ENCODE measurements around the gene GATA6. TPM values are rescaled to one million over a fixed set of nuclear protein-coding genes. Genes with fewer than 3 reads are reported as not detected.

Gene GATA6
- total and polyA plus RNA-seq, 2 of the 13 experiments (the other 11 are each of a cell fraction or from before 2014, with no cell fraction given), result 0.84 to 3.2 TPM

GRCh38 chr18:22197668-22198067 is 28.3 kb downstream of the GATA6 start:
- no peak for FAIRE-seq
- H4K20me1 ChIP-seq (ENCODE audit: insufficient read depth, low read length), result no peaks in the 10 kb centered on the region

More at GRCh38 chr18:22197668-22198067, 28.3 kb downstream of the GATA6 start:
- no peaks in the 10 kb centered on the region for H3K9me3 ChIP-seq (ENCODE audit: low read length)
- no peaks in the 10 kb centered on the region for H3K36me3 ChIP-seq (replicated peaks in 1 of 2; ENCODE audit: control insufficient read depth in 1 of 2, insufficient read depth in 2 of 2, low read length in 2 of 2)
- WGBS (ENCODE audit: low lambda C conversion rate), result 89% methylated on average over 2 of the region's 2 CpGs
- intact Hi-C loops (cut with micrococcal nuclease; ENCODE audit: unreplicated experiment), result no loop called here
- ATAC-seq (no peak), DNase-seq (ENCODE audit: low spot score) (no peak)
- no peak overlapping the region for H3K4me2 ChIP-seq (ENCODE audit: low read depth, low read length)
- no peak overlapping the region for H3K27ac ChIP-seq (ENCODE audit: extremely low read length, insufficient read depth, low read length)
- ChIA-PET POLR2A (no interaction called here), CTCF (ENCODE audit: low intra/inter-chr PET ratio, low total read pairs) (no interaction called here)
- no peak overlapping the region for H3K4me3 ChIP-seq (replicated peaks in 1 of 3; ENCODE audit: insufficient read depth in 1 of 3, low read depth in 2 of 3, low read length in 3 of 3)
- in situ Hi-C loops (cut with HindIII; ENCODE audit: extremely low pct_ligation_motif_present, low pct_unique_long_range_greater_than_20kb), result no loop called here
- no peaks in the 10 kb centered on the region for H3K79me2 ChIP-seq (ENCODE audit: insufficient read depth, low read length)
- H3K4me1 ChIP-seq (ENCODE audit: insufficient read depth, low read length), result peaks cover 23% of the 10 kb centered on the region
- no peak for TF ChIP-seq ZNF224 (CRISPR knock-in tag; IDR thresholded peaks at IDR 0.05)
- no peak for TF ChIP-seq THAP8 (CRISPR knock-in tag; IDR thresholded peaks at IDR 0.05; ENCODE audit: borderline replicate concordance)
- no peak for TF ChIP-seq ZNF20 (CRISPR knock-in tag; IDR thresholded peaks at IDR 0.05)
- TF ChIP-seq PHF21A (CRISPR knock-in tag; IDR thresholded peaks at IDR 0.05), result no peak
- no peak for TF ChIP-seq DPF2 (CRISPR knock-in tag; IDR thresholded peaks at IDR 0.05; ENCODE audit: borderline replicate concordance, low read depth)
- TF ChIP-seq CERS6 (CRISPR knock-in tag; IDR thresholded peaks at IDR 0.05), result no peak
- TF ChIP-seq ZGPAT (CRISPR knock-in tag; IDR thresholded peaks at IDR 0.05), result no peak
- TF ChIP-seq ZNF83 (CRISPR knock-in tag; IDR thresholded peaks at IDR 0.05; ENCODE audit: borderline replicate concordance), result no peak
- no peak overlapping the region for H2AFZ ChIP-seq (ENCODE audit: low read length)
- no peak overlapping the region for H3K9ac ChIP-seq (ENCODE audit: insufficient read depth, low read depth, low read length)
- BruUV-seq (replicated peaks), result no TSS peak
- H3K27me3 ChIP-seq (ENCODE audit: control insufficient read depth in 1 of 2, insufficient read depth in 2 of 2, low read length in 2 of 2), result no peaks in the 10 kb centered on the region
